ENCODE data around the gene SLC32A1. TPM values are rescaled to one million over a fixed set of nuclear protein-coding genes. Genes with fewer than 3 reads are reported as not detected.
A peak's percentile ranks its signal among the peaks of the same experiment; 100 is the strongest.

SLC32A1 gene
- total and polyA plus RNA-seq, 2 of the 13 experiments (the other 11 are each of a cell fraction or from before 2014, with no cell fraction given), result not detected

GRCh38 chr20:38730989-38731737 lies 6.9 kb downstream of the SLC32A1 start (continued):
- TF ChIP-seq, protein P1, sequence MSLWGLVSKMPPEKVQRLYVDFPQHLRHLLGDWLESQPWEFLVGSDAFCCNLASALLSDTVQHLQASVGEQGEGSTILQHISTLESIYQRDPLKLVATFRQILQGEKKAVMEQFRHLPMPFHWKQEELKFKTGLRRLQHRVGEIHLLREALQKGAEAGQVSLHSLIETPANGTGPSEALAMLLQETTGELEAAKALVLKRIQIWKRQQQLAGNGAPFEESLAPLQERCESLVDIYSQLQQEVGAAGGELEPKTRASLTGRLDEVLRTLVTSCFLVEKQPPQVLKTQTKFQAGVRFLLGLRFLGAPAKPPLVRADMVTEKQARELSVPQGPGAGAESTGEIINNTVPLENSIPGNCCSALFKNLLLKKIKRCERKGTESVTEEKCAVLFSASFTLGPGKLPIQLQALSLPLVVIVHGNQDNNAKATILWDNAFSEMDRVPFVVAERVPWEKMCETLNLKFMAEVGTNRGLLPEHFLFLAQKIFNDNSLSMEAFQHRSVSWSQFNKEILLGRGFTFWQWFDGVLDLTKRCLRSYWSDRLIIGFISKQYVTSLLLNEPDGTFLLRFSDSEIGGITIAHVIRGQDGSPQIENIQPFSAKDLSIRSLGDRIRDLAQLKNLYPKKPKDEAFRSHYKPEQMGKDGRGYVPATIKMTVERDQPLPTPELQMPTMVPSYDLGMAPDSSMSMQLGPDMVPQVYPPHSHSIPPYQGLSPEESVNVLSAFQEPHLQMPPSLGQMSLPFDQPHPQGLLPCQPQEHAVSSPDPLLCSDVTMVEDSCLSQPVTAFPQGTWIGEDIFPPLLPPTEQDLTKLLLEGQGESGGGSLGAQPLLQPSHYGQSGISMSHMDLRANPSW (CRISPR knock-in tag; IDR thresholded peaks at IDR 0.05; ENCODE audit: borderline replicate concordance), result 0 out of 2 replicates have a peak, but pooled peaks have one; percentile 40
- TF ChIP-seq, protein P2, sequence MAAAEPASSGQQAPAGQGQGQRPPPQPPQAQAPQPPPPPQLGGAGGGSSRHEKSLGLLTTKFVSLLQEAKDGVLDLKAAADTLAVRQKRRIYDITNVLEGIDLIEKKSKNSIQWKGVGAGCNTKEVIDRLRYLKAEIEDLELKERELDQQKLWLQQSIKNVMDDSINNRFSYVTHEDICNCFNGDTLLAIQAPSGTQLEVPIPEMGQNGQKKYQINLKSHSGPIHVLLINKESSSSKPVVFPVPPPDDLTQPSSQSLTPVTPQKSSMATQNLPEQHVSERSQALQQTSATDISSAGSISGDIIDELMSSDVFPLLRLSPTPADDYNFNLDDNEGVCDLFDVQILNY (CRISPR knock-in tag; conservative IDR thresholded peaks at IDR 0.05), result no peak
- TF ChIP-seq RFX3 (CRISPR knock-in tag; IDR thresholded peaks at IDR 0.05) (no peak), STAG1 (CRISPR knock-in tag; IDR thresholded peaks at IDR 0.05) (peak; percentile 90), TERF1 (CRISPR knock-in tag; IDR thresholded peaks at IDR 0.05) (no peak; the same call in 1 of the 2 replicates), SMAD3 (CRISPR knock-in tag; IDR thresholded peaks at IDR 0.05) (0 out of 2 replicates have a peak, but pooled peaks have one; percentile 28)
- TF ChIP-seq, protein P3, sequence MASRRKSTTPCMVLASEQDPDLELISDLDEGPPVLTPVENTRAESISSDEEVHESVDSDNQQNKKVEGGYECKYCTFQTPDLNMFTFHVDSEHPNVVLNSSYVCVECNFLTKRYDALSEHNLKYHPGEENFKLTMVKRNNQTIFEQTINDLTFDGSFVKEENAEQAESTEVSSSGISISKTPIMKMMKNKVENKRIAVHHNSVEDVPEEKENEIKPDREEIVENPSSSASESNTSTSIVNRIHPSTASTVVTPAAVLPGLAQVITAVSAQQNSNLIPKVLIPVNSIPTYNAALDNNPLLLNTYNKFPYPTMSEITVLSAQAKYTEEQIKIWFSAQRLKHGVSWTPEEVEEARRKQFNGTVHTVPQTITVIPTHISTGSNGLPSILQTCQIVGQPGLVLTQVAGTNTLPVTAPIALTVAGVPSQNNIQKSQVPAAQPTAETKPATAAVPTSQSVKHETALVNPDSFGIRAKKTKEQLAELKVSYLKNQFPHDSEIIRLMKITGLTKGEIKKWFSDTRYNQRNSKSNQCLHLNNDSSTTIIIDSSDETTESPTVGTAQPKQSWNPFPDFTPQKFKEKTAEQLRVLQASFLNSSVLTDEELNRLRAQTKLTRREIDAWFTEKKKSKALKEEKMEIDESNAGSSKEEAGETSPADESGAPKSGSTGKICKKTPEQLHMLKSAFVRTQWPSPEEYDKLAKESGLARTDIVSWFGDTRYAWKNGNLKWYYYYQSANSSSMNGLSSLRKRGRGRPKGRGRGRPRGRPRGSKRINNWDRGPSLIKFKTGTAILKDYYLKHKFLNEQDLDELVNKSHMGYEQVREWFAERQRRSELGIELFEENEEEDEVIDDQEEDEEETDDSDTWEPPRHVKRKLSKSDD (CRISPR knock-in tag; IDR thresholded peaks at IDR 0.05; ENCODE audit: low read depth), result no peak
- TF ChIP-seq, protein P4, sequence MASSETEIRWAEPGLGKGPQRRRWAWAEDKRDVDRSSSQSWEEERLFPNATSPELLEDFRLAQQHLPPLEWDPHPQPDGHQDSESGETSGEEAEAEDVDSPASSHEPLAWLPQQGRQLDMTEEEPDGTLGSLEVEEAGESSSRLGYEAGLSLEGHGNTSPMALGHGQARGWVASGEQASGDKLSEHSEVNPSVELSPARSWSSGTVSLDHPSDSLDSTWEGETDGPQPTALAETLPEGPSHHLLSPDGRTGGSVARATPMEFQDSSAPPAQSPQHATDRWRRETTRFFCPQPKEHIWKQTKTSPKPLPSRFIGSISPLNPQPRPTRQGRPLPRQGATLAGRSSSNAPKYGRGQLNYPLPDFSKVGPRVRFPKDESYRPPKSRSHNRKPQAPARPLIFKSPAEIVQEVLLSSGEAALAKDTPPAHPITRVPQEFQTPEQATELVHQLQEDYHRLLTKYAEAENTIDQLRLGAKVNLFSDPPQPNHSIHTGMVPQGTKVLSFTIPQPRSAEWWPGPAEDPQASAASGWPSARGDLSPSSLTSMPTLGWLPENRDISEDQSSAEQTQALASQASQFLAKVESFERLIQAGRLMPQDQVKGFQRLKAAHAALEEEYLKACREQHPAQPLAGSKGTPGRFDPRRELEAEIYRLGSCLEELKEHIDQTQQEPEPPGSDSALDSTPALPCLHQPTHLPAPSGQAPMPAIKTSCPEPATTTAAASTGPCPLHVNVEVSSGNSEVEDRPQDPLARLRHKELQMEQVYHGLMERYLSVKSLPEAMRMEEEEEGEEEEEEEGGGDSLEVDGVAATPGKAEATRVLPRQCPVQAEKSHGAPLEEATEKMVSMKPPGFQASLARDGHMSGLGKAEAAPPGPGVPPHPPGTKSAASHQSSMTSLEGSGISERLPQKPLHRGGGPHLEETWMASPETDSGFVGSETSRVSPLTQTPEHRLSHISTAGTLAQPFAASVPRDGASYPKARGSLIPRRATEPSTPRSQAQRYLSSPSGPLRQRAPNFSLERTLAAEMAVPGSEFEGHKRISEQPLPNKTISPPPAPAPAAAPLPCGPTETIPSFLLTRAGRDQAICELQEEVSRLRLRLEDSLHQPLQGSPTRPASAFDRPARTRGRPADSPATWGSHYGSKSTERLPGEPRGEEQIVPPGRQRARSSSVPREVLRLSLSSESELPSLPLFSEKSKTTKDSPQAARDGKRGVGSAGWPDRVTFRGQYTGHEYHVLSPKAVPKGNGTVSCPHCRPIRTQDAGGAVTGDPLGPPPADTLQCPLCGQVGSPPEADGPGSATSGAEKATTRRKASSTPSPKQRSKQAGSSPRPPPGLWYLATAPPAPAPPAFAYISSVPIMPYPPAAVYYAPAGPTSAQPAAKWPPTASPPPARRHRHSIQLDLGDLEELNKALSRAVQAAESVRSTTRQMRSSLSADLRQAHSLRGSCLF (CRISPR knock-in tag; IDR thresholded peaks at IDR 0.05; ENCODE audit: borderline replicate concordance), result 0 out of 2 replicates have a peak, but pooled peaks have one; percentile 58
- TF ChIP-seq, protein P5, sequence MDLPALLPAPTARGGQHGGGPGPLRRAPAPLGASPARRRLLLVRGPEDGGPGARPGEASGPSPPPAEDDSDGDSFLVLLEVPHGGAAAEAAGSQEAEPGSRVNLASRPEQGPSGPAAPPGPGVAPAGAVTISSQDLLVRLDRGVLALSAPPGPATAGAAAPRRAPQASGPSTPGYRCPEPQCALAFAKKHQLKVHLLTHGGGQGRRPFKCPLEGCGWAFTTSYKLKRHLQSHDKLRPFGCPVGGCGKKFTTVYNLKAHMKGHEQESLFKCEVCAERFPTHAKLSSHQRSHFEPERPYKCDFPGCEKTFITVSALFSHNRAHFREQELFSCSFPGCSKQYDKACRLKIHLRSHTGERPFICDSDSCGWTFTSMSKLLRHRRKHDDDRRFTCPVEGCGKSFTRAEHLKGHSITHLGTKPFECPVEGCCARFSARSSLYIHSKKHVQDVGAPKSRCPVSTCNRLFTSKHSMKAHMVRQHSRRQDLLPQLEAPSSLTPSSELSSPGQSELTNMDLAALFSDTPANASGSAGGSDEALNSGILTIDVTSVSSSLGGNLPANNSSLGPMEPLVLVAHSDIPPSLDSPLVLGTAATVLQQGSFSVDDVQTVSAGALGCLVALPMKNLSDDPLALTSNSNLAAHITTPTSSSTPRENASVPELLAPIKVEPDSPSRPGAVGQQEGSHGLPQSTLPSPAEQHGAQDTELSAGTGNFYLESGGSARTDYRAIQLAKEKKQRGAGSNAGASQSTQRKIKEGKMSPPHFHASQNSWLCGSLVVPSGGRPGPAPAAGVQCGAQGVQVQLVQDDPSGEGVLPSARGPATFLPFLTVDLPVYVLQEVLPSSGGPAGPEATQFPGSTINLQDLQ (CRISPR knock-in tag; IDR thresholded peaks at IDR 0.05), result no peak
- TF ChIP-seq, protein P6, sequence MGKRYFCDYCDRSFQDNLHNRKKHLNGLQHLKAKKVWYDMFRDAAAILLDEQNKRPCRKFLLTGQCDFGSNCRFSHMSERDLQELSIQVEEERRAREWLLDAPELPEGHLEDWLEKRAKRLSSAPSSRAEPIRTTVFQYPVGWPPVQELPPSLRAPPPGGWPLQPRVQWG (CRISPR knock-in tag; IDR thresholded peaks at IDR 0.05; ENCODE audit: borderline replicate concordance, low read depth), result no peak
